NT2/D1 (cell line): Measurements from ENCODE around the gene ADAM19.

Experiments
- YY1 ChIP-seq: IDR thresholded peaks from 2 replicates; pipeline ENCODE4 v1.6.1; 2011; ENCODE audit not compliant: insufficient read length, insufficient read depth
- ZNF274 ChIP-seq: IDR thresholded peaks from 2 replicates; pipeline ENCODE4 v1.6.1; 2011; ENCODE audit warnings: mild to moderate bottlenecking, low read depth, low read length

GRCh38 chr5:157555037-157555640 is 20.4 kb downstream of the ADAM19 start:
- no peak for TF ChIP-seq YY1
- no peak for TF ChIP-seq ZNF274
